HepG2 (cell line): ENCODE results near the gene AGRN.

Source experiments
- CTCF ChIP-seq: sonication (generic); formaldehyde crosslinking; IDR thresholded peaks from 2 replicates; pipeline ENCODE4 v1.5.0; 2020; ENCODE audit warnings: mild to moderate bottlenecking, missing genetic modification reagents, moderate library complexity
- DNMT1 ChIP-seq: sonication (generic); formaldehyde crosslinking; IDR thresholded peaks from 2 replicates; pipeline ENCODE4 v1.5.1; 2020; ENCODE audit warnings: mild to moderate bottlenecking, missing genetic modification reagents
- EP300 ChIP-seq, 3 experiments: sonication (generic) in 1 of 3; formaldehyde crosslinking in 1 of 3; IDR thresholded peaks; 2 replicates each; pipeline versions ENCODE4 v1.5.1 to v1.6.1; 2011 to 2020; ENCODE audit warnings: low read depth in 2 of 3, low read length in 2 of 3, borderline replicate concordance in 1 of 3, improper control_type of control experiment in 1 of 3, mild to moderate bottlenecking in 1 of 3, missing genetic modification reagents in 1 of 3, moderate library complexity in 1 of 3
- HNF4A ChIP-seq: sonication (generic); formaldehyde crosslinking; IDR thresholded peaks from 2 replicates; pipeline ENCODE4 v1.4.0; 2020; ENCODE audit warnings: missing genetic modification reagents
- HOXA7 ChIP-seq: sonication (generic); formaldehyde crosslinking; IDR thresholded peaks from 2 replicates; pipeline ENCODE4 v1.8.1; 2022; ENCODE audit warnings: mild to moderate bottlenecking, missing genetic modification reagents, moderate library complexity
- KDM2A ChIP-seq: sonication (generic); formaldehyde crosslinking; IDR thresholded peaks from 2 replicates; pipeline ENCODE4 v1.4.0; 2020; ENCODE audit warnings: low read depth, missing genetic modification reagents, borderline replicate concordance
- POLR2A ChIP-seq, 2 experiments: IDR thresholded peaks; 2 replicates each; pipeline ENCODE4 v1.6.1; 2011; ENCODE audit warnings: low read depth in 2 of 2, low read length in 2 of 2, mild to moderate bottlenecking in 1 of 2, moderate library complexity in 1 of 2; ENCODE audit not compliant: insufficient read depth in 1 of 2
- RAD21 ChIP-seq: fragments of 450-650 bp; formaldehyde crosslinking; IDR thresholded peaks from 2 replicates; pipeline ENCODE4 v1.5.0; 2020; ENCODE audit warnings: mild to moderate bottlenecking
- SP2 ChIP-seq: sonication (generic); formaldehyde crosslinking; IDR thresholded peaks from 2 replicates; pipeline ENCODE4 v1.5.1; 2020; ENCODE audit warnings: mild to moderate bottlenecking, missing genetic modification reagents
- TCF7 ChIP-seq: sonication (generic); IDR thresholded peaks from 2 replicates; pipeline ENCODE4 v1.6.1; 2016; ENCODE audit warnings: antibody characterized with exemption, low read depth
- TFE3 ChIP-seq: IDR thresholded peaks from 2 replicates; pipeline ENCODE4 v1.6.1; 2016
- ZMAT3 ChIP-seq: sonication (generic); formaldehyde crosslinking; conservative IDR thresholded peaks from 2 replicates; pipeline ENCODE4 v1.7.0; 2021; ENCODE audit warnings: missing genetic modification reagents
- ZNF24 ChIP-seq: fragments of 450-650 bp; IDR thresholded peaks from 2 replicates; pipeline ENCODE4 v1.6.1; 2017; ENCODE audit warnings: antibody characterized with exemption, mild to moderate bottlenecking

- TF ChIP-seq HNF4A (CRISPR knock-in tag): peak; percentile 89
- TF ChIP-seq ZMAT3 (CRISPR knock-in tag): no peak
- no peak for TF ChIP-seq EP300 (IDR thresholded peaks at IDR 0.05; ENCODE audit: low read depth in 2 of 2, low read length in 2 of 2)
- no peak for TF ChIP-seq EP300 (CRISPR knock-in tag; IDR thresholded peaks at IDR 0.05; ENCODE audit: borderline replicate concordance)
- no peak for TF ChIP-seq CTCF
- no peak for TF ChIP-seq TFE3 (CRISPR knock-in tag)
- no peak for TF ChIP-seq SP2 (CRISPR knock-in tag)
- peak; percentile 35; the same call in 1 of the 2 replicates for TF ChIP-seq KDM2A (CRISPR knock-in tag)
- TF ChIP-seq POLR2A (IDR thresholded peaks at IDR 0.05; ENCODE audit: insufficient read depth in 1 of 2, low read depth in 2 of 2, low read length in 2 of 2): no peak
- TF ChIP-seq ZNF24: no peak
- no peak for TF ChIP-seq HOXA7 (CRISPR knock-in tag)
- no peak for TF ChIP-seq DNMT1 (CRISPR knock-in tag)
- no peak for TF ChIP-seq TCF7
- no peak for TF ChIP-seq RAD21 (CRISPR knock-in tag)
These were observed 45.5 kb downstream of the AGRN start for GRCh38 chr1:1065265-1065939.
